ENCODE results near the gene METRNL.

METRNL gene

GRCh38 chr17:83106913-83107655, 27.7 kb downstream of the METRNL start:
- POLR2A ChIA-PET (ENCODE audit: low non-redundant PET), result no interaction called here
- peak overlapping the region; percentile 51 for H3K27ac ChIP-seq
- no peak for DNase-seq (ENCODE audit: low spot score)
- CTCF ChIA-PET, result interaction anchor here (0.6 kb wide), 1 partner anchor 44 kb away, joined by 3 read pairs; no protein-coding TSS in a partner anchor
- no peak for TF ChIP-seq CTCF (conservative IDR thresholded peaks at IDR 0.05; ENCODE audit: low read depth)

GRCh38 chr17:83107656-83108048, 28.2 kb downstream of the METRNL start:
- CTCF ChIA-PET, result interaction anchor here (0.6 kb wide), 1 partner anchor 44 kb away, joined by 3 read pairs; no protein-coding TSS in a partner anchor
- H3K27ac ChIP-seq, result peak overlapping the region; percentile 51
- DNase-seq (ENCODE audit: low spot score), result no peak
- POLR2A ChIA-PET (ENCODE audit: low non-redundant PET), result no interaction called here
- TF ChIP-seq CTCF (conservative IDR thresholded peaks at IDR 0.05; ENCODE audit: low read depth), result no peak

GRCh38 chr17:83108709-83109108, 29.3 kb downstream of the METRNL start:
- CTCF ChIA-PET, result no interaction called here

GRCh38 chr17:83109386-83109785, 30.0 kb downstream of the METRNL start:
- ChIA-PET CTCF (interaction anchor here (0.5 kb wide), 1 partner anchor 14 kb away, joined by 3 read pairs; no protein-coding TSS in a partner anchor), POLR2A (ENCODE audit: low non-redundant PET) (no interaction called here)
- no peak for TF ChIP-seq CTCF (conservative IDR thresholded peaks at IDR 0.05; ENCODE audit: low read depth)
- peak overlapping the region; percentile 99 for H3K27ac ChIP-seq
- no peak for DNase-seq (ENCODE audit: low spot score)

More at GRCh38 chr17:83108709-83109108, 29.3 kb downstream of the METRNL start:
- POLR2A ChIA-PET (ENCODE audit: low non-redundant PET), result no interaction called here
- TF ChIP-seq CTCF (conservative IDR thresholded peaks at IDR 0.05; ENCODE audit: low read depth), result no peak
- H3K27ac ChIP-seq, result peak overlapping the region; percentile 39
- DNase-seq (ENCODE audit: low spot score), result no peak

- CTCF ChIA-PET, result interaction anchor here (0.5 kb wide), 1 partner anchor 14 kb away, joined by 3 read pairs; no protein-coding TSS in a partner anchor
- H3K27ac ChIP-seq, result peak overlapping the region; percentile 99
Measured at GRCh38 chr17:83109793-83110645, 30.6 kb downstream of the METRNL start.

More at GRCh38 chr17:83109793-83110645, 30.6 kb downstream of the METRNL start:
- POLR2A ChIA-PET (ENCODE audit: low non-redundant PET), result no interaction called here
- no peak for TF ChIP-seq CTCF (conservative IDR thresholded peaks at IDR 0.05; ENCODE audit: low read depth)
- peak; percentile 93 for DNase-seq (ENCODE audit: low spot score)
